ENCODE measurements around the gene VSIG10L. TPM values are rescaled to one million over a fixed set of nuclear protein-coding genes. Genes with fewer than 3 reads are reported as not detected.

Gene VSIG10L
- total and polyA plus RNA-seq, 2 donors from 2014 or later = 1.8 to 2.2 TPM

- no peaks in the 10 kb centered on the region for H3K27me3 ChIP-seq (ENCODE audit: control insufficient read depth, insufficient read depth, low read length)
- H3K4me3 ChIP-seq (ENCODE audit: low read length in 3 of 3) = no peak within 1 kb of the TSS
- peak in 2 of 5 donors; percentile 20 to 48 for DNase-seq
- H3K27ac ChIP-seq (ENCODE audit: low read depth in 2 of 2, low read length in 2 of 2) = no peak within 1 kb of the TSS
- intact Hi-C loops (cut with DNase I) = no loop called here
- H3K9ac ChIP-seq (ENCODE audit: low read length in 3 of 3) = no peak within 1 kb of the TSS
- FAIRE-seq = no peak
- TF ChIP-seq CTCF (IDR thresholded peaks at IDR 0.05; ENCODE audit: borderline replicate concordance, extremely low read depth, insufficient read depth) = no peak
- no peaks in the 10 kb centered on the region for H3K4me1 ChIP-seq (ENCODE audit: control insufficient read depth in 2 of 3, insufficient read depth in 2 of 3, low read depth in 1 of 3, low read length in 3 of 3)
- H3K36me3 ChIP-seq (ENCODE audit: control insufficient read depth in 2 of 3, insufficient read depth in 3 of 3, low read length in 3 of 3) = no peaks in the 10 kb centered on the region
- no peaks in the 10 kb centered on the region for H3K9me3 ChIP-seq (ENCODE audit: control insufficient read depth in 2 of 3, insufficient read depth in 1 of 3, low read length in 3 of 3)
Measured at GRCh38 chr19:51372649-51373504, 30.9 kb upstream of the VSIG10L start, which contains the start of gene NKG7. NKG7 (minus strand) TSS chr19:51372654; CDS start chr19:51372535, 119 bp downstream.

- FAIRE-seq (no peak), DNase-seq (peak in 1 of 5 donors; percentile 61)
- H3K27ac ChIP-seq (ENCODE audit: low read depth in 2 of 2, low read length in 2 of 2) = no peak overlapping the region
- H3K27me3 ChIP-seq (ENCODE audit: control insufficient read depth, insufficient read depth, low read length) = no peaks in the 10 kb centered on the region
- TF ChIP-seq CTCF (IDR thresholded peaks at IDR 0.05; ENCODE audit: borderline replicate concordance, extremely low read depth, insufficient read depth) = no peak
- H3K4me3 ChIP-seq (ENCODE audit: low read length in 3 of 3) = no peak overlapping the region
- no peaks in the 10 kb centered on the region for H3K4me1 ChIP-seq (ENCODE audit: control insufficient read depth in 2 of 3, insufficient read depth in 2 of 3, low read depth in 1 of 3, low read length in 3 of 3)
- no peak overlapping the region for H3K9ac ChIP-seq (ENCODE audit: low read length in 3 of 3)
- no peaks in the 10 kb centered on the region for H3K9me3 ChIP-seq (ENCODE audit: control insufficient read depth in 2 of 3, insufficient read depth in 1 of 3, low read length in 3 of 3)
- intact Hi-C loops (cut with DNase I) = no loop called here
- H3K36me3 ChIP-seq (ENCODE audit: control insufficient read depth in 2 of 3, insufficient read depth in 3 of 3, low read length in 3 of 3) = no peaks in the 10 kb centered on the region
Measured at GRCh38 chr19:51372021-51372648, 30.2 kb upstream of the VSIG10L start.

GRCh38 chr19:51371186-51371690, 29.3 kb upstream of the VSIG10L start:
- Histone ChIP-seq H3K9ac (ENCODE audit: low read length in 3 of 3) (no peak overlapping the region), H3K4me1 (ENCODE audit: control insufficient read depth in 2 of 3, insufficient read depth in 2 of 3, low read depth in 1 of 3, low read length in 3 of 3) (peaks cover 0 to 2% (median 0%) of the 10 kb centered on the region in 3 donors), H3K36me3 (ENCODE audit: control insufficient read depth in 2 of 3, insufficient read depth in 3 of 3, low read length in 3 of 3) (no peaks in the 10 kb centered on the region), H3K9me3 (ENCODE audit: control insufficient read depth in 2 of 3, insufficient read depth in 1 of 3, low read length in 3 of 3) (no peaks in the 10 kb centered on the region), H3K4me3 (ENCODE audit: low read length in 3 of 3) (no peak overlapping the region), H3K27me3 (ENCODE audit: control insufficient read depth, insufficient read depth, low read length) (no peaks in the 10 kb centered on the region), H3K27ac (ENCODE audit: low read depth in 2 of 2, low read length in 2 of 2) (no peak overlapping the region)
- DNase-seq = peak in 1 of 5 donors; percentile 45
- FAIRE-seq = no peak
- TF ChIP-seq CTCF (IDR thresholded peaks at IDR 0.05; ENCODE audit: borderline replicate concordance, extremely low read depth, insufficient read depth) = no peak
- intact Hi-C loops (cut with DNase I) = no loop called here
